D721Med (cell line): ENCODE data around the gene B3GAT3.

Source experiments
- DNase-seq: peaks from one replicate; pipeline ENCODE4 v3.0.0; 2011; ENCODE audit warnings: low spot score; ENCODE audit not compliant: insufficient read length
- FAIRE-seq: peaks from 2 replicates; lab custom pipeline; 2011; peaks lifted over from hg19 to GRCh38; lab: Jason Lieb, UNC
- TF ChIP-seq, protein P1 (sequence below): IDR thresholded peaks from 2 replicates; pipeline ENCODE4 v1.5.1; 2012; ENCODE audit warnings: mild to moderate bottlenecking, control low read depth; ENCODE audit not compliant: insufficient read depth; ENCODE audit errors: missing control alignments

Gene B3GAT3

DNA sequence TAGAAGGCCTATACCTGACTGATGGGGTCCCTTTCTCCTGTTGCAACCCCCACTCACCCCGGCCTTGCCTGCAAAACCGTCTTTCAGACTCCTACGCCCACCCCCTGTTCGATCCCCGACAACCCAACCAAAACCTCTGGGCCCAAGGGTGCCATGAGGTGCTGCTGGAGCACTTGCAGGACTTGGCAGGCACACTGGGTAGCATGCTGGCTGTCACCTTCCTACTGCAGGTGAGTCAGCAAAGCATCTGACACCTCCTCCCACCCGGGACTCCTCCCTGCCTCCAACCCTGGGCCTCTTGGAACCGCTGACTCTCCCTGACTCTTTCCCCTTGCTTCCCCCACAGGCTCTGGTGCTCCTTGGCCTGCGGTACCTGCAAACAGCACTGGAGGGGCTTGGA, 7.5 kb downstream of the B3GAT3 start:
- no peak for FAIRE-seq
- DNase-seq = no peak

DNA sequence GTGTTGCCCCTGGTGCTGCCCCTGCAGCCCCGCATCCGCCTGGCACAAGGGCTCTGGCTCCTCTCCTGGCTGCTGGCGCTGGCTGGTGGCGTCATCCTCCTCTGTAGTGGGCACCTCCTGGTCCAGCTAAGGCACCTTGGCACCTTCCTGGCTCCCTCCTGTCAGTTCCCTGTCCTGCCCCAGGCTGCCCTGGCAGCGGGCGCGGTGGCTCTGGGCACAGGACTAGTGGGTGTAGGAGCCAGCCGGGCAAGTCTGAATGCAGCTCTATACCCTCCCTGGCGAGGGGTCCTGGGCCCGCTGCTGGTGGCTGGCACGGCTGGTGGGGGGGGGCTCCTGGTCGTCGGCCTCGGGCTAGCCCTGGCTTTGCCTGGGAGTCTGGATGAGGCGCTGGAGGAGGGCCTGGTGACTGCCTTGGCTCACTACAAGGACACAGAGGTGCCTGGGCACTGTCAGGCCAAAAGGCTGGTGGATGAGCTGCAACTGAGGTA, 8.5 kb downstream of the B3GAT3 start:
- TF ChIP-seq, protein P1, sequence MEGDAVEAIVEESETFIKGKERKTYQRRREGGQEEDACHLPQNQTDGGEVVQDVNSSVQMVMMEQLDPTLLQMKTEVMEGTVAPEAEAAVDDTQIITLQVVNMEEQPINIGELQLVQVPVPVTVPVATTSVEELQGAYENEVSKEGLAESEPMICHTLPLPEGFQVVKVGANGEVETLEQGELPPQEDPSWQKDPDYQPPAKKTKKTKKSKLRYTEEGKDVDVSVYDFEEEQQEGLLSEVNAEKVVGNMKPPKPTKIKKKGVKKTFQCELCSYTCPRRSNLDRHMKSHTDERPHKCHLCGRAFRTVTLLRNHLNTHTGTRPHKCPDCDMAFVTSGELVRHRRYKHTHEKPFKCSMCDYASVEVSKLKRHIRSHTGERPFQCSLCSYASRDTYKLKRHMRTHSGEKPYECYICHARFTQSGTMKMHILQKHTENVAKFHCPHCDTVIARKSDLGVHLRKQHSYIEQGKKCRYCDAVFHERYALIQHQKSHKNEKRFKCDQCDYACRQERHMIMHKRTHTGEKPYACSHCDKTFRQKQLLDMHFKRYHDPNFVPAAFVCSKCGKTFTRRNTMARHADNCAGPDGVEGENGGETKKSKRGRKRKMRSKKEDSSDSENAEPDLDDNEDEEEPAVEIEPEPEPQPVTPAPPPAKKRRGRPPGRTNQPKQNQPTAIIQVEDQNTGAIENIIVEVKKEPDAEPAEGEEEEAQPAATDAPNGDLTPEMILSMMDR = no peak
- FAIRE-seq (no peak), DNase-seq (no peak)

More for the DNA sequence above, 7.5 kb downstream of the B3GAT3 start:
- TF ChIP-seq, protein P1 = no peak

DNA sequence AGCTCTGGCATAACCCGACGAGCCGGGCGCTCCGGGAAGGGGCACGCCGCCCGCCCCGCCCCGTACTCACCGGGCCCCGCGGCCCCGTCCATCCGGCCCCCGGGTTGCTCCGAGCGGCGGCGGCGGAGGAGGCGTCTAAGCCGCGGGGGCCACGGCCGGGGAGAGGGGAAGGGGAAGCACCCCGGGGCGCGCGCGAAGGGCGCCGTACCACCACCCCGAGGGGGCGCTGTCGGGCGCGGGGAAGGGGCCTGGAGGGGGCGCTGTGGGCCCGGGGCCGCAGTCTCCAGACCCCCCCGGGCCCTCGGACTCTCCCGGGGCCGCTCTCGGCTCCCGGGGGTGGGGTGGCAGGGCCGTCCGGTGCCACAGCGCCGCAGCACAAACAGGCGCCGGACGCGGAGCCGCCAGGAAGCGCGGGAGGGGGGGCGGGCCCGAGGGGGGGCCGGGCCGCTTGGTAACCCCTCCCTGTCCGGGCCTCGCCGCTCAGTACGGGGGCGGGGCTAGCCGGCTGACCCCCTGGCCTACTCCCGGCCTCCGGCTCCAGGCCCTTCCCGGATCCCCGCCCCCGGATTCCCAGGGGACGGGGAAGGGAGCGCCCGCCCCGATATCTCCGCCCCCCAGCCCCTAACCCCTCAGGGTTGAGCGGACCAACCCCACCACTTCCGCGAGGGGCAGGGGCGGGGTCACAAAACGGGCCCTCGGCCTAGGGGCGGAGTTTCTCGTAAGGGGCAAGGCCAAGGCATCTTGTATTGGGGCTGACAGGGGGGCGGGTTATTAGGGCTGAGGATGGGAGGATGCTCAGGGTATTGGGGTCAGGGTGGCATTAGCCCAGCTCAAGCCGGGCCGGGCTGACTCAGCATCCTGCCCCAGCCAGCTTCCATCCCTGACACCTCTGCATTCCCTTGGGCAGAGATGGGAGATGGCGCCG, 9.2 kb downstream of the B3GAT3 start, which contains the start of the genes EML3 and ROM1:
EML3 (minus strand) TSS at position 410 of the 925 bp plus-strand sequence; CDS start at position 92, 318 bp downstream.
ROM1 (plus strand) TSS at position 892 of the 925 bp plus-strand sequence; CDS start at position 917, 25 bp downstream.
- TF ChIP-seq, protein P1 = peak; percentile 59
- FAIRE-seq (no peak), DNase-seq (peak; percentile 83)

DNA sequence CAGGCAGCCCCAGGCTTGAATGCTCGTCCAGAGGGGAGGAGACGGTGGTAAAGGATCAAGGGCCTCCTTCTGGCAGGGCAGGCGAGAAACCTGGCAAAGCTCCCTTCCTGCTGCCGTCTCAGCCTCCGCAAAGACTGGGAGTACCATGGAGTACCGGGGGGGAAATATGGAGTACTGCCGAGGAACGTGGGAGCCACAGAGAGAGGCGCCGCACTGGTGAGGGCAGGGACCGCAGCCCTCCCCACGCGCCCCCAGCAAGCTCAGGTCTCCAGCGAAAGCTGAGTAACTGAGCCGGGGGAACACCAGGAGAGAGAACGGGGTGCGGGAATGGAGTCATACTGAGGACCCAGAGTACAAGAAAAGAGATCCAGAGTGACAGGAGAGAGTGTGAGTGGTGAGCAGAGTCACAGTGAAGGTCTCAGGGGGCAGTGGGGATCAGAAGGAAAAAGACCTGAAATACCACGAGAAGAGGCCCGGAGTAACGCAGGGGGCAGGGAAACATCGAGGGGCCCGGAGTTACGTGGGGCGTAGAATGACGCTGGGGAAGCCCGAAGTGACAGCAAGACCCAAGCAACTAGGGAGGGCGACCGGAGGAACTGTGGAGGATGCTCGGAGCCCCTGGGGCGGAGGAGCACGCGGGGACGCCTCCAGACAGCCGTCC, 10.0 kb downstream of the B3GAT3 start:
- DNase-seq (no peak), FAIRE-seq (no peak)
- TF ChIP-seq, protein P1 = no peak

DNA sequence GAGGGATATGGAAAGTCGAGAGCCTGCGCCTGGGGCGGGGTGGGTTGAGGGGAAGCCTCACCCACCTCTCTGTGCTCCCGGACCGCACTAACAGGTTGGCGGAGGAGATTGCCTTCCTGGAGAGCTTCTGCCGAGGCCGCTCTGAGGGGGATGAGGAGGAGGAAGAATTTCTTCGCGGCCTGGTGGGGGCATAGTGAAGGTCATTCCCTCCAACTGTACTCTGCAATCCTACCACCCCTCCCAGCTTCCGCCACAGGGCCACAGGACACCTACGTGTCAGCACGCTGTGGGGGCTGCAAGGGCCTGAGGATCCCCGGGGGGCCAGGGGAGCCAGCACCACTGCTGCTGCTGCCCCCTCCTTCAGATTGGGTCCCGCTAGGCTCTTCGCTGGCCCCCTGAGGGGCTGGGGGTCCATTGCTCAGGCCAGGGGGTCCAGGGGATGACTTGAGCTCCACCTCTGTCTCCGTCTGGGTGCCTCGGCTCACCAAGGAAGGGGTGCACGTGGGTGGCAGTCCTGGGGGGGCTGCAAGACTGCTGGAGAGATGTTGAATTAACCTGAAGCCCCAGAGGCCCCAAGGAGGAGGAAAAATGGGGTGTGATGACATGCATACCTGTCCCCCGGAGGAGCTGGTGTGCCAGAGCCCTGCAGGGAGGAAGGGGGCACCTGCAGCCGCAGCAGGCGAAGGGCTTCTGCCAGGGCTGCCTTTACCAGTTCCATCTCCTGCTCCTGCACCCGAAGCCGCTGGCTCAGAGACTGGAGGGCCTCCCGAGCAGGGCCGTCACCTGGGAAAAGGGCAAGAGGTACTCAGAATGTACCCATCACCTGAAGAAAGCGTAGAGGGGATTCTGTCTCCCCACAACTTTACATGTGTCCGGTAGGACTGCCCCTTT, 10.7 kb downstream of the B3GAT3 start:
- TF ChIP-seq, protein P1 = no peak
- DNase-seq (no peak), FAIRE-seq (no peak)

DNA sequence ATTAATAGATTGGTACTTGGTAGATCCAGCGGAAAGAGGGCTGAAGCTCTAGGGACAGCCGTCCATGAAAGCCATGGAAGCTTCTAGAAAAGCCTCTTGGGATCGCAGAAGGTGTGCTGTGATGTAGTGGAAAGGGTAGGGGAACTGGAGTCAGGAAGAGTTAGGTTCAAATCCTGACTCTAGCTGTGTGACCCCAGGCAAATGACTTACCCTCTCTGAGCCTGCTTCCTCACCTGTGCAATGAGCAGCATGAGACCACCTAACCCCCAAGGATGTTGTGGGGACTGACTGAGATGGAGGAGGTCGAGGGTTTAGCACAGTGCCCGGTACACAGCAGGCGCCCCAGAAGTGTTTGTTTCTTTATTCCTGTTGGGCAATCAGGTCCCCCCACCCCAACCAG, 11.4 kb downstream of the B3GAT3 start:
- DNase-seq (no peak), FAIRE-seq (no peak)
- TF ChIP-seq, protein P1 = no peak
